Skin of body (tissue), 2 donors: Measurements from ENCODE around the gene GREB1L. TPM values are rescaled to one million over a fixed set of nuclear protein-coding genes. Genes with fewer than 3 reads are reported as not detected.
"Not testable (repeated sequence)": the region's sequence is repeated elsewhere in the genome, so short reads cannot be mapped to it uniquely, and the experiment has no call there.

ENCODE experiments used
- DNase-seq: peaks from one replicate; lab custom pipeline; 2025; lab: John Stamatoyannopoulos, UW
- total RNA-seq: library from RNA; depleted of rRNA; stranded (reverse); fragments of >200 nt; gene quantifications from one replicate; pipeline ENCODE4 v1.2.3, GENCODE V29; 2014

GREB1L gene
- total RNA-seq, 1 donor from 2014 or later = 4.2 TPM

- DNase-seq = no peak
Observed at GRCh38 chr18:21262979-21263378, 20.9 kb downstream of the GREB1L start.

GRCh38 chr18:21264651-21265050 is 22.6 kb downstream of the GREB1L start:
- DNase-seq = no peak

DNA sequence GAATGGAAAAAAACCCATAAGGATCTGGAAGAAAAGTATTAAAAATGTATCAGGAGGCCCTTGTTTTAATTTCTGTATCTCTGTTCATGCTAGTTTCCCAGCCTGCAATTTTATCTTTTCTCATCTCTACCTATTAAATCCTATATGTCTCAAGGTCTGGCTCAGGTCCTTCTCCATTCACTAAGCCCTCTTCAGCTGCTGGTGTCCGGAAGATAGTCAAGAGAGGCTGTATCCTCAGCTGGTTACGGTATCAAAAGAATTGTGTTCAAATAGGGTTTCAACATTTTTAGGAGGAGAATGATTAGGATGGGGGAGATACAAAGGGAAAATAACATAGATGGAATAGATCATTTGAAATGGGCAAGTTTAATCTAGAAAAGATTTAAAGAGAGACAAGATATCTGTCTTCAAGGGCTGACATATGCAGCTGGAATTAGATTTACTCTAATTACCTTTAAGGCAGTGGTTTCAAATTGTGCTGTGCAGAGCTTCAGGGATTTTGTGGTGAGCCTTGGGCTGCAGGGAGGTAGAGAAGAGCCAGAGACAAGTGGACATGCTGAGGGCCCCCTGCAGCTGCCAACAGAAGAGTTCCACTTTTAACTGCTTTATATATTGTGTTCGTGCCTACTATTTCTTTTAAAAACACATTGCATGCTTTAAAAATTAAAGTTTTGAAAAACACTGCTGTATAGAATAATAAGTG is 24.1 kb downstream of the GREB1L start:
- no peak for DNase-seq

GRCh38 chr18:21267400-21267799 is 25.4 kb downstream of the GREB1L start:
- DNase-seq = no peak

DNA sequence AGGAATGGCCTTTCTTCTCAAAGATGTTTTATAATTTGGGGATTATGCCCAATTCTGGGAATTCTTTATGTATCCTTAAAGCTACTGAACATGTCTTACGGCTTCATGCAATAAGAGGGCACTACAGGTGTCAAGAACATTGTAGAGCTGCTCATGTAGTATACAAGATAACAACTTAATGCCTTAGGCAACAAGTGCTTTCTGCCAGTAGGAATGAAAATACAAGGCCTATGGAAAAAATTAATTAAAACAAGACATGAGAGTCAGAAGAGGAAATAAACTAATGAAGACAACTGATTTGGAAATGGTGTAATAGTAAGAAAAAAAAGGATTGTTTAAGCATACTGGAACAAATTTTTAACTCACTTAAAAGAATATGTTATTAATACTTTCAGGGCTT is 27.3 kb downstream of the GREB1L start:
- no peak for DNase-seq

DNA sequence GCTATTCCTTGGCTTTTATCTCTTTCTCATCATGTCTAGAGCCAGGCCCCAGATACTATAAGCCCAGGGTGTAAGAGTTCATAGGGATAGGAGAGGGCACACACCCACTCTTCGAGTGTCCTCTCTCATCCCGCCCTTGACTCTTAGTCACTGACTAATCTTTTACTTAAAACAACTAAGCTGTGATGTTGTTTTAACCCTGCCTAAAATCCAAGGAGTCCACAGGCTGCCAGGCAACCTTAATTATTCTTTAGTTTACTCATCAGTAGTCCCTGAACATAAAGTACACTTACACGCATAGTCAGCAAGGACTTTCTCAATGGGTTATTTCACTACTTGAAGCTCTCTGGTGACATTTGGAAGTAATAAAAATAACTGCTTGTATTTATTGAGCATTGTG is 28.4 kb downstream of the GREB1L start:
- no peak for DNase-seq

- no peak for DNase-seq
Observed at GRCh38 chr18:21272016-21272579, 30.1 kb downstream of the GREB1L start.

DNA sequence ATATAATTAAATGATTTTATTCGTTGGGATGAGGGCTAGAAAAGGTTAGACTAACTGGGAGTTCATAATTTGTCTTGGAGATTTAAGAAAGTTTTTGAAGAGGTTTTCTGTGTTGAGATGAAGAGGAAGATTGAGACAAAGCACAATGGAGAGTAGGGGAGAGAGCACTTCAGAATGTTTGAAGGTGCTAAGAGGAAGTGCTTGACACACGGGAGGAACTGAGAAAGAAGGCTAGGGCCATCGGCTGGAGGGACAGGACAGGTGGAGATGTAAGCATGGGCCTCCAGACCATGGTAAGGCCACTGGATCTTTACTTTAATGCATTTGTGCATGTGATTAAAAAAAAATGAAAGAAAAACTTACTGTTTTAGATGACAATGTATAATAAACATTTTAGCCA is 31.5 kb downstream of the GREB1L start:
- DNase-seq = no peak

GRCh38 chr18:21275645-21276044 is 33.6 kb downstream of the GREB1L start:
- DNase-seq = no peak

GRCh38 chr18:21277578-21277977 is 35.5 kb downstream of the GREB1L start:
- DNase-seq = no peak

DNA sequence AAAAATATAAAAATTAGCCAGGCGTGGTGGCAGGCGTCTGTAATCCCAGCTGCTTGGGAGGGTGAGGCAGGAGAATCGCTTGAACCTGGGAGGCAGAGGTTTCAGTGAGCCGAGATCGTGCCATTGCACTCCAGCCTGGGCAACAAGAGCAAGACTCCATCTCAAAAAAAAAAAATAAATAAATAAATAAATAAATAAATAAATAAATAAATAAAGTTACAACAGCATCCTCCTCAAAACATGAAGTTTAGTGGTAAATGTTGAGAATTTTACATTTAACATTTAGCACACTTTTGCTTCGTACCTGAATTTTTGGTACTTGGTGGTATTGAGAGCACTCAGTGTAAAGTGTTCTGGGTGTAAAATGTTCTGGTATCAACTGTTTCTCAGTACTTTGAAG is 36.2 kb downstream of the GREB1L start:
- DNase-seq = not testable (repeated sequence)

GRCh38 chr18:21281603-21282002 is 39.6 kb downstream of the GREB1L start:
- DNase-seq = no peak

DNA sequence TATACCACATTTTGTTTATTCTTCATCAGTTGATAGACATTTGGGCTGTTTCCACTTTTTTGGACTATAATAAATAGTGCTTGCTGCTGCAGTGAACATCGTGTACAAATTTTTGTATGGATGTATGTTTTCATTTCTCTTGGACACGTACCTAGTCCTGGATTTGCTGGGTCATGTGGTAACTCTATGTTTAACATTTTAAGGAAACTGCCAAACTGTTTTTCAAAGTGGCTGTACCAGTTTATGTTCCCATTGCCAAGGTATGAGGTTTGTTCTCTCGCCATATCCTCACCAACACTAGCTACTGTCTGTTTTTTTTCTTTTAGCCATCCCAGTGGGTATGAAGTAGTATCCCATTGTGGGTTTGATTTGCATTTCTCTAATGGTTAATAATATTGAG is 42.5 kb downstream of the GREB1L start:
- no peak for DNase-seq

- no peak for DNase-seq
Observed at GRCh38 chr18:21289827-21290226, 47.8 kb downstream of the GREB1L start.

- DNase-seq = no peak
Observed at GRCh38 chr18:21291106-21291505, 49.1 kb downstream of the GREB1L start.

DNA sequence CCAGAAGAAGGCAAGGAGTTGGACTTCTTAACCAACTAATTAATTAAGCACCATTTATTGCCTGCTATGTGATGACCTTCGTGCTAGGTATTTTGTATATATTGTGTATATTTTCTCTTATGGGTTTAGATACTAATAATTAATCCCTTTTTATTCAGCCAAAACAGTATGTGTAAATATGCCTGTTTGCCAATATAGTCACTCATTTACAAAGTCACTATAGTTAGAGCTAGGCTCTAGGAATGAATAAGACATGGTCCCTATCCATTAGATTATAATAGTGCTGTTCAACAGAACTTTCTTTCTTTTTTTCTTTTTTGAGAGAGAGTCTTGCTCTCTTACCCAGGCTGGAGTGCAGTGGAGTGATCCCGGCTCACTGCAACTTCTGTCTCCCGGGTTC is 51.4 kb downstream of the GREB1L start:
- DNase-seq = no peak

DNA sequence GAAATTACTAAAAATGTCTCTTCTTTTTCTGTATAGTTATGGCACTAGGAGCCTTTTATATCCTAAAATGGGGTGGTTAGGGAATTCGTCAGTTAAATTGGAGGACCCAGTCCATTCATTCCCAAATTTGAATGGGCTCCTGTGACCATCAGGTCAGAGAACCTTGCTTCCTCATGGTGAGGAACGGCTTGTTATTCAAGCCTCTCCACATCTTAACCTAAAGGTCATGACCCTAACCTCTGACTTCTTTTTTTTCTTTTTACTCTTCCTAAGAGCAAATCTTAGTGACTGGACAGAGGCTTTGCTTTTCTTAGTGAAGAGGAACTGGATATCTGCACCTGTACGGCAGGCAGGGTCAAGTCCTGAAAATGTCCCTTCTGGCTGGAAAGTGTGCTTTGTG is 53.1 kb downstream of the GREB1L start:
- DNase-seq = no peak

GRCh38 chr18:21296045-21296444 is 54.0 kb downstream of the GREB1L start:
- no peak for DNase-seq

GRCh38 chr18:21298351-21298750 is 56.3 kb downstream of the GREB1L start:
- no peak for DNase-seq

- DNase-seq = no peak
Observed at GRCh38 chr18:21300035-21300907, 58.2 kb downstream of the GREB1L start.

- DNase-seq = no peak
Observed at GRCh38 chr18:21300908-21301200, 58.8 kb downstream of the GREB1L start.

DNA sequence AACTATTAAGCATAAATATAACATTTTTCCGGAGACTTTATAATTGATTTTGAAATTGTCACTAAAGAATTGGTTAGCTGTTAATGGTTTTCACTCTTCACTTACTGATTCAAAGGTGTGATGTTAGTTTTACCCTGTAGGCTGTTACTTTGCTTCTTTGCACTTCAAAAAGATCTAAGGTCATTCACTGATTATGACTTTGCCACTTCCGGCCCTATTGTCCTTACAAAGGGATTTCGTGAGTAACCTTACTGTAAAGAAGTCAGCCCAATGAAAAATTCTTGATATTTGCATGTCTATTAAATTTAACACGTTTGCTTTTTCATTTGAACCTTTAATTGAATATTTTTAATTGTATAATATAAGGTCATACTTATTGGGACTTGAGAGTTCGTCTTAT is 61.4 kb downstream of the GREB1L start:
- DNase-seq = no peak

- no peak for DNase-seq
Observed at GRCh38 chr18:21303895-21304294, 61.9 kb downstream of the GREB1L start.
